RCC 7860 (cell line): ENCODE data around the gene ABCC1.
A peak's percentile ranks its signal among the peaks of the same experiment; 100 is the strongest.
"Not testable (repeated sequence)": the region's sequence is repeated elsewhere in the genome, so short reads cannot be mapped to it uniquely, and the experiment has no call there.

ENCODE experiments used
- DNase-seq: peaks from one replicate; pipeline ENCODE4 v3.0.0-alpha.2; 2015; ENCODE audit warnings: low spot score
- FAIRE-seq: peaks from 2 replicates; lab custom pipeline; 2012; peaks lifted over from hg19 to GRCh38; lab: Jason Lieb, UNC

ABCC1 gene

DNA sequence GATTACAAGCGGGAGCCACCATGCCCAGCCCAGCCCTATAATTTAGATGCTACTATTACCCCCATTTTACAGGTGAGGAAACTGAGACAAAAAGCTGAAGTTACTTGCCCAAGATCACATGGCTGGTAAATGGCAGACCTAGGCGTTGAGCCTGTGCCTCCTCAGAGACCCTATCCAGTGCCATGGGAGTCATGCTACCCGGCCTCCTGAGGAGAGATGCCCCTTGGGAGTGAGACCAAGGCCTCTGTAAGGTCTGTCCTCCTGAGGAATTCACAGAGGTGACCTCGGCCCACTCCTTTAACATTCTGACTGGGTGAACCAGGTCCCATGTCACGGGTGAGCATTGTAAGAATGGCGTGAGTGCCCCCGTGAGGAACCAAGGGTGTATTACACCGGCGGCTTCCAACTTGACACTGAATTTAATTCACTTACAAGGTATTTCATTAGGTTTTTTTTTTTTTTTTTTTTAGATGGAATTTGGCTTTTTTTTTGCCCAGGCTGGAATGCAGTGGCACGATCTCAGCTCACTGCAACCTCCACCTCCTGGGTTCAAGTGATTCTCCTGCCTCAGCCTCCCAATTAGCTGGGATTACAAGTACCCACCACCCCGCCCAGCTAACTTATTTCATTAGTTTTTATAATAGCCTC lies 178.2 kb downstream of the ABCC1 start:
- FAIRE-seq: peak; percentile 42
- DNase-seq: peak; percentile 53

DNA sequence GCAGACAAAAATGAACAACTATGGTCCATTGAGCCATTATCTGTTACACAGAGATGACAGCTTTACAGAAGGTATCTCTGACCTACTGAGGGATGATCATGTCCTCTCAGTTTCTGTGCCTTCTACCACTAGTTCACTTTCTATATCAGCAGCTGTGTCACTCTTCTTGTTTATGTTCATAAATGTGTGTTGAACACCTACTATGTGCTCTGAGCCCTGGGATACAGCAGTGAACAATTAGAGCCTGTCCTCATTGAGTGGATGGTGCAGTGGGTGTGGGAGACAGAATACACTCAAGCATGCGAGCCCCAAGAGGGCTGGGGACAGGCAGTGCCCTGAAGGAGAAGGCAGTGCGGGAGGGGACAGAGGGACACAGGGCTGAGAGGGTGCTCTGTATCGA lies 181.8 kb downstream of the ABCC1 start:
- FAIRE-seq: no peak

GRCh38 chr16:16131659-16132058 lies 182.2 kb downstream of the ABCC1 start:
- FAIRE-seq: no peak
- DNase-seq: no peak

More for the DNA sequence above, 181.8 kb downstream of the ABCC1 start:
- DNase-seq: no peak

DNA sequence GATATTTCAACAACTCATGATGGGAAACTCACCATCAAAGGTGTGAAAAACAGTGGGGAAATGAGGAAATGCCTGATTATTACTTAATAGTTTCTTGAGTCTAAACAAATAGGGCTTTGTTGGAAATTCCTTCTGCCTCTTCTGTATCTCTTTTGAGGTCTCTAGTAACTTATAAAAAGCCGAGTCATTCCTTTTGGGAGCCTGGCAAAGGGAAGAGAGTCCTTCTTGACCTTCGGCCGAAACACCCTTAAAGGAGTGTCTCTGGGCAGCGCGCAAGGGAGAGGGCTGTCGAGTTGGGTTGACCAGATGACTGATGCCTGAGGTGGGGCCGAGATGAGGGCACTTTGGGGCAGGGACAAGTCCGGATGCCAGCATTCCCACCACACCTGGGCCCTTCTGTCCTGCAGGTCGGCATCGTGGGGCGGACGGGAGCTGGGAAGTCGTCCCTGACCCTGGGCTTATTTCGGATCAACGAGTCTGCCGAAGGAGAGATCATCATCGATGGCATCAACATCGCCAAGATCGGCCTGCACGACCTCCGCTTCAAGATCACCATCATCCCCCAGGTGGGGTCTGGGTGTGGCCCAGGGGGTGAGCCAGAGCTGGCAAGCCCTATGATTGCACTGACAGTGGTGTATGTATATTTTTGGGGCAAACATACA lies 184.7 kb downstream of the ABCC1 start:
- FAIRE-seq (no peak), DNase-seq (no peak)

DNA sequence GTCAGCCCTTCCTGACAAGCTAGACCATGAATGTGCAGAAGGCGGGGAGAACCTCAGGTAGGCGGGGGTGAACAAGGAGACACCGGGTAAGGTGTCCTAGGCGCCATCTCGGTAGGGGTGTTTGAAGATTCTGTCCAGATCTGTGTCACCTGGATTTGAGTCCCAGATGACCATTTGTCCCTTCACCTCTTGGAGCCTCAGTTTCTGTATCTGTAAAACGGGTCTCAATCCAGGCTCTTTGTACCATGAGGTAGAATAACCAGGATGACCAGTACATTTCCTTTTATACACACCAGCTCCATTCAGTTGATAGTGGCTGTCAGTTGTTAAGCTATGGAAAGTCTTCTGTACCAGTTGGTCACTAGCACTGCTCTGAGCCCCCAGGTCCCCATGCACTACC lies 187.2 kb downstream of the ABCC1 start:
- DNase-seq: no peak
- FAIRE-seq: no peak

GRCh38 chr16:16137110-16137509 lies 187.7 kb downstream of the ABCC1 start:
- no peak for DNase-seq
- FAIRE-seq: no peak

DNA sequence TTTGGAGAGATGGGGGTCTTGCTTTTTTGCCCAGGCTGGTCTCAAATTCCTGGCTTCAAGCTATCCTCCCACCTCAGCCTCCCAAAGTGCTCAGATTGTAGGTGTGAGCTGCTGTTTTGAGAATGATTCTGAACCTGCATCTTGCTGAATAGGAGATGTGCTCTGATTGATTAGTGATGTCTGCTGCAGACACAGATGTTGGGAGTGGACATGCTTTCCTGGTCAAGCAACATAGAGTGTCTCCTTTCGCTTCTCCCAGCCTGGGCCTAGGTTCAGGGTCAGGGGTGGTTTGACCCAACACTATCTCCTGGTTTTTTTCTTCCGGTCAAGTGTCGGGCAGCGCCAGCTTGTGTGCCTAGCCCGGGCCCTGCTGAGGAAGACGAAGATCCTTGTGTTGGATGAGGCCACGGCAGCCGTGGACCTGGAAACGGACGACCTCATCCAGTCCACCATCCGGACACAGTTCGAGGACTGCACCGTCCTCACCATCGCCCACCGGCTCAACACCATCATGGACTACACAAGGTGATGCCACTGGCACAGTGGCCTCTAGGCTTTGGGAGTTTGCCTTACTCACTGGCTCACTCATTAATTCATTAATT lies 188.7 kb downstream of the ABCC1 start:
- DNase-seq (no peak), FAIRE-seq (no peak)

DNA sequence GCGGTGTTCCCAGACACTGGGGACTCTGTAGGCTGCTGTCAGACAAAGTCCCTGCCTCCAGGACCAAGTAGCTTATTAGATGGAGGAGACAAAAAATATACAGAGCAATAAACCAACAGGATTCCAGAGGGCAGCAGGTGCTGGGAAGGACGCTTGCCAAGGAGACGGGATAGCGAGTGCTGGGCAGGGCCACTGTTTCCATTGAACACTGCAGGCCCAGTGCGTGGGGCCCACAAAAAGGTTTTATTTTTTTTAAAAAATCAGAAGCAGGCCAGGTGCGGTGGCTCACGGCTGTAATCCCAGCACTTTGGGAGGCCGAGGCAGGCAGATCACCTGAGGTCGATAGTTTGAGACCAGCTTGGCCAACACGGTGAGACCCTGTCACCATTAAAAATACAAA lies 189.6 kb downstream of the ABCC1 start:
- FAIRE-seq: no peak
- no peak for DNase-seq

DNA sequence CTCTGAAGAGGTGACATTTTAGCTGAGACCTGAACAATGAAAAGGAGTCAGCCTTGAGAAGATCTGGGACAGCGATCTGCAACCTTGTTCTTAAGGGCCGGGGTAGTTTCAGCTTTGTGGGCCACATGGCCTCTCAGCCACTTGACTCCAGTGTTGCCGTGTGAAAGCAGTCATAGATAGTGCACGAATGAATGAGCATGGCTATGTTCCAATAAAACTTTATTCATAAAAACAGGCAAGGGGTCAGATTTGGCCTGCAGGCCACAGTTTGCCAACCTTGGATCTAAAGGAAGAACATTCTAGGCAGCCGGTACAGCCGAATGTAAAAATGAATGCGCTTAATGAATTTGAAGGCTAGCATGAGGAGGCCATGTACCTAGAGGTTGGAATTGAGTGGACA lies 190.4 kb downstream of the ABCC1 start:
- DNase-seq (no peak), FAIRE-seq (no peak)

DNA sequence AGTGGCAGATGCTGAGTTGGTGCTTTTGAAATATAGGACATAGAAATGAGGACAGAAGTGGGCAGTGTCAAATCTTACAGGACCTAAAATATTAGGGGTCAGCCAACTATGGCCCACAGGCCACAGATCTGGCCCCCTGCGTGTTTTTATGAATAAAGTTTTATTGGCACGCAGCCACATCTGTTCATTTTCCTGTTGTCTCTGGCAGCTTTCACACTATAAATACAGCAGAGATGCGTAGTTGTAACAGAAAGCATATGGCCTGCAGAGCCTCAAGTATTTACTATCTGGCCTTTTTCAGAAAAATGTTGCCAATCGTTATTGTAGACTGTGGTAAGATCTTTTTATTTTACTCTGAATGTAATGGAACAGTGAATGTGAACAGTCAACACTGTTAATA lies 191.1 kb downstream of the ABCC1 start:
- no peak for FAIRE-seq
- no peak for DNase-seq

GRCh38 chr16:16141141-16141540 lies 191.7 kb downstream of the ABCC1 start:
- DNase-seq (no peak), FAIRE-seq (no peak)

GRCh38 chr16:16141784-16142396 lies 192.5 kb downstream of the ABCC1 start:
- FAIRE-seq (no peak), DNase-seq (no peak)

GRCh38 chr16:16143038-16143763 lies 193.8 kb downstream of the ABCC1 start:
- FAIRE-seq: peak; percentile 69
- DNase-seq: peak; percentile 50

GRCh38 chr16:16143931-16144330 lies 194.5 kb downstream of the ABCC1 start:
- FAIRE-seq: no peak
- peak; percentile 24 for DNase-seq

- peak; percentile 95 for FAIRE-seq
- DNase-seq: peak; percentile 98
Observed at GRCh38 chr16:16144416-16144815, 195.0 kb downstream of the ABCC1 start.

- FAIRE-seq (no peak), DNase-seq (no peak)
Observed at GRCh38 chr16:16145286-16145685, 195.9 kb downstream of the ABCC1 start.

GRCh38 chr16:16146380-16147315 lies 197.2 kb downstream of the ABCC1 start:
- FAIRE-seq: no peak
- DNase-seq: no peak

DNA sequence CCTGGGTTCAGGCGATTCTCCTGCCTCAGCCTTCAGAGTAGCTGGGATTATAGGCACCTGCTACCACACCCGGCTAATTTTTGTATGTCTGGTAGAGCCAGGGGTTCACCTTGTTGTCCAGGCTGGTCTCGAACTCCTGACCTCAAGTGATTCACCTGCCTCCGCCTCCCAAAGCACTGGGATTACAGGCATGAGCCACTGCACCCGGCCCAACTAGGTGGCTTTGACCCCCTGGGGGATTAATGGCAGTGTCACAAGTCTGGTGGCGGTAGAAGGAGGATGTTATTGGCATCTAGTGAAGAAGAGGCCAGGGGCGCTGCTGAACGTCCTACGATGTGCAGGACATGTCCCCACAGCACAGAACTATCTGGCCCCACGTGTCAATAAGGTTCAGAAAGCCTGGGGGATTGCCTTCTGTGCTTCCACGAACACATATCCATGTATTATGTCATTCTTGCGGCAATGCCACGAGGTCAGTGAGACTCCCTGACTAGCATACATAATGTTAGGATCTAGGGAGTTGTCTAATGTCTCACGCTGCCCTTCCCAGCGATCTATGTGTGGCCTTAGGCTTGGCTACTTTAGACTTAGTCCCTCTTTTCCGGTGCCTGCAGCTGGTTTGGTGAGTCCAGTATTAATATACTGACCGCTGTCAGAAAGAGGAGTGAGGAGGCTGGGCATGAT lies 198.0 kb downstream of the ABCC1 start:
- DNase-seq (no peak), FAIRE-seq (no peak)

DNA sequence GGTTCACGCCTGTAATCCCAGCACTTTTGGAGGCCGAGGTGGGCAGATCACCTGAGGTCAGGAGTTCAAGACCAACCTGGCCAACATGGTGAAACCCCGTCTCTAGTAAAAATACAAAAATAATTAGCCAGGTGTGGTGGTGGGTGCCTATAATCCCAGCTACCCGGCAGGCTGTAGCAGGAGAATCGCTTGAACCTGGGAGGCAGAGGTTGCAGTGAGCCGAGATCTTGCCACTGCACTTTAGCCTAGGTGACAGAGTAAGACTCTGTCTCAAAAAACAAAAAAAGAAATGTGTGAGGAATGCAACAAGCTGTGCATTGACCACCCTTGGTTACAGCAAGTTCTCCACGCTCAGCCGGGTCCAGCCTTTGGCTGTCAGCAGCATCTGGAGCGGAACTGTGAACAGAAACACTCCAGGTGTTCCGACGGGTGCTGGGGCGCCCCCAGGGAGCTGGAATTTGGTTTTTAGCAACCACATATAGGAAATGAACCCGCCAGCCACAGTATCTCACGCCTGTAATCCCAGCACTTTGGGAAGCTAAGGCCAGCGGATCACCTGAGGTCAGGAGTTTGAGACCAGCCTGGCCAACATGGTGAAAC lies 198.7 kb downstream of the ABCC1 start:
- peak; percentile 28 for DNase-seq
- not testable (repeated sequence) for FAIRE-seq
